Activated T-cell treated with anti-CD3 and anti-CD28 coated beads for 48 hours (primary cell): Measurements from ENCODE around the gene ZC3H7B.
"Not testable (repeated sequence)": the region's sequence is repeated elsewhere in the genome, so short reads cannot be mapped to it uniquely, and the experiment has no call there.

Experiments
- DNase-seq: peaks from one replicate; pipeline ENCODE4 v3.0.0-alpha.2; 2020; ENCODE audit warnings: low read depth

The ZC3H7B gene

DNA sequence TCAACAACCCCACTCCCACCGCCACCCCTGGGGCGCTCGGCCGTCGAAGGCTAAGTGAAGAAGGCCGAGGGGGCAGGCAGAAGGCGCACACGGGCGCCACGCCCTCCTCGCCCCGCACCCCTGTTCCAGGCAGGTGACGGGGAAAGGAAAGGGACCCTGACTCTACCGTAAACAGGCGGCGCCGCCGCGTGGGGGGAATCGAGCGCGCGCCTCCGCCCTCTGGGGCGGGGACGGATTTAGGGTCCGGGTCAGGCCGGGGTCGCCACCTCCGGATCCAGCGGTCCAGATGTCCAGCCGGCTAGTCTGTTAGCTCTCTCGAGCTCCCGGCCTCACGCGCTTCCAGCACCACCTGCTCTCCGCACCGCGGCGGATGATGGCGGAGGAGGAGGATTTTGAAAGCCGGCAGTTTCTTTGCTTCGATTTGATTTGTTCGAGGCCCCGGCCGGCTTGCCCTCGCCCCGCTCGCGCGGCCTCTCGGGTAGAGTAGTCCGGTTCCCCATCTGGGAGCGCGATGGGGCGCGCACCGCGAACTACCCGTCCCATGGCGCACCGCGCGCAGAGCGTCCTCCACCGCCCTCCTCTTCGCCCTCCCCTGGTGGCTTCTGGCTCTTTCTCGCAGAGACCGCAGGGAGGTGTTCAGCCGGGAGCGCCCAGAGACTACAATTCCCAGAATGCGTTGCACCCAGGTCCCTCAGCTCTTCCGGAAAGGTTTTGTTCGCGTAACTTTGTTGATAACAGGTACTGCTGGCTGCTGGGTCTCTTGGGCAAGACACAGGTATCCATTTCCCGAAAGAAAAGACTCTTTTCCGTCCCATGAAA lies 15.3 kb upstream of the ZC3H7B start, which contains the start of gene RANGAP1:
Gene RANGAP1 (minus strand): TSS at position 368 of the 819 bp plus-strand sequence. CDS start 5,143 bp downstream, outside the sequence.
- peak; percentile 98 for DNase-seq

- DNase-seq: peak; percentile 31
Observed at GRCh38 chr22:41286639-41287091, 14.7 kb upstream of the ZC3H7B start.

GRCh38 chr22:41288245-41288946 lies 12.9 kb upstream of the ZC3H7B start:
- no peak for DNase-seq

DNA sequence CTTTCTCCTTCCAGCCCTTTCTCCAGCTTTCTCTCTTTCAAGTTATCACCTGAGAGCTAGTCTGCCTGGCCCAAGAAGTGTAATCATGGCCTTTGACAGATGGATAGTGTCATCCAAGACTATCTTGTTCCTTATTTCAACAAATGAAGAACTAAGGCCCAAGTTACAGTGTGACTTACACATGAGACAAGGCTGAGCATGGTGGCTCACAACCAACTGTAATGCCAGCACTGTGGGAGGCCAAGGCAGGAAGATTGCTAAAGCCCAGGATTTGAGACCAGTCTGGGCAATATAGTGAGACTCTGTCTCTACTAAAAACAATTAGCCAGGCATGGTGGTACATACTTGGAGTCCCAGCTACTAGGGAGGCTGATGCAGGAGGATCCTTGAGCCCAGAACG lies 11.7 kb upstream of the ZC3H7B start:
- no peak for DNase-seq

GRCh38 chr22:41290262-41291221 lies 10.8 kb upstream of the ZC3H7B start:
- no peak for DNase-seq

DNA sequence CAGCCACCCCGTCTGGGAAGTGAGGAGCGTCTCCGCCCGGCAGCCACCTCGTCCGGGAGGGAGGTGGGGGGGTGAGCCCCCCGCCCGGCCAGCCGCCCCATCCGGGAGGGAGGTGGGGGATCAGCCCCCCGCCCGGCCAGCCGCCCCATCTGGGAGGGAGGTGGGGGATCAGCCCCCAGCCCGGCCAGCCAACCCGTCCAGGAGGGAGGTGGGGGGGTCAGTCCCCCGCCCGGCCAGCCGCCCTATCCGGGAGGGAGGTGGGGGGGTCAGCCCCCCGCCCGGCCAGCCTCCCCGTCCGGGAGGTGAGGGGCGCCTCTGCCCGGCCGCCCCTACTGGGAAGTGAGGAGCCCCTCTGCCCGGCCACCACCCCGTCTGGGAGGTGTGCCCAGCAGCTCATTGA lies 6.5 kb upstream of the ZC3H7B start:
- not testable (repeated sequence) for DNase-seq

GRCh38 chr22:41296826-41297667 lies 4.3 kb upstream of the ZC3H7B start:
- no peak for DNase-seq

DNA sequence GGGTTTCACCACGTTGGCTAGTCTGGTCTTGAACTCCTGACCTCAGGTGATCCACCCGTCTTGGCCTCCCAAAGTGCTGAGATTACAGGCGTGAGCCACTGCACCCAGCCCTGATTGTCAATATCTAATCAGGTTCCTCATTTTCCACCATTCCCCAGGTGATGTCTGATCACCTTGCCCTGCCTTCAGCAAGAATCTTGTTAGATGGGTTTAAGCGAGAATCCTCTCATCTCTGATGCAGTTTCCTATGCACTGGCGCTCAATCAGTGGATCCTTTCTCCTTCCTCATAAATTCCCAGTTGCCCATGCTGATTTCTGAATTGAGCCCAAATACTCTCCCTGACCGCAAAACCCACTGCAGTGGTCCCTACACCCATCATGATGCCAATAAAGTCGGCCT lies 664 bp upstream of the ZC3H7B start:
- DNase-seq: no peak

DNA sequence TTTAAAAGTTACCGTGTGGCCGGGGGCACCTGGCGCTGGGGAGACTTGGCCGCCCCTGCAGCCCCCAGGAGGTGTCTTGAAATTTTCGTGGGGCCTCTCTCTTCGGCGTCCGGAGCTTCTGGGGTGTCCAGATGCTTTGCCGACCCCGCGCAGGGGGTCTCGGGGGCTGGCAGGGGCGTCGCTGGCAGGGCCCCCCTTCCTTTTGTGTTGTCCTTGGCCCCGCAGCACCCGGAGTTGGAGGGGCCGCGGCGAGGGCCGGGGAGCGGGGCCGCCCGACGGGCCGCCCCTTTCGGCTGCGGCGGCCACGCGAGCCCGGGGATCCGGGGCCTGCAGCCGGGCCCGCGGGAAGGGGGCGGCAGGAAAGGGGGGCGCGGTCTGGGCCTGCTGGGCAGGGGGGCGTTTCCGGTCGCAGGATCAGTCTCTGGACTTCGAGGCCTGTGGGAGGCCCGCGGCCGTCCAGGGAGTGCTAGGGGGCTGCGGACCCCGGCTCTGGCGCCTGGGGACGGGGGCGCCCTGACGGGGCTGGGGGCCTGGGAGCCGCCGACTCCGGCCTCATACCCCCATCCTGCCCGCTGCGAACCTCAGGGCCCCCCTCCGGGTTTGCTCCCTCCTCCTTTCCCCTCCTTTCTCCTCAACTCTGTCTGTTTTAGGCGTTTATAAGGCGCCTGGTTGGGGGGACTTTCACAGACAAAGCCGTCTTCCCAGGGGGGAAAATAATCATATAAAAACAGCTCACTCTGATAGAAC lies 869 bp downstream of the ZC3H7B start:
- no peak for DNase-seq

- no peak for DNase-seq
Observed at GRCh38 chr22:41302811-41303210, 1.5 kb downstream of the ZC3H7B start.

GRCh38 chr22:41305646-41306045 lies 4.3 kb downstream of the ZC3H7B start:
- no peak for DNase-seq

GRCh38 chr22:41308054-41308453 lies 6.7 kb downstream of the ZC3H7B start:
- no peak for DNase-seq

- no peak for DNase-seq
Observed at GRCh38 chr22:41308544-41308947, 7.2 kb downstream of the ZC3H7B start.

- no peak for DNase-seq
Observed at GRCh38 chr22:41310336-41310735, 9.0 kb downstream of the ZC3H7B start.

DNA sequence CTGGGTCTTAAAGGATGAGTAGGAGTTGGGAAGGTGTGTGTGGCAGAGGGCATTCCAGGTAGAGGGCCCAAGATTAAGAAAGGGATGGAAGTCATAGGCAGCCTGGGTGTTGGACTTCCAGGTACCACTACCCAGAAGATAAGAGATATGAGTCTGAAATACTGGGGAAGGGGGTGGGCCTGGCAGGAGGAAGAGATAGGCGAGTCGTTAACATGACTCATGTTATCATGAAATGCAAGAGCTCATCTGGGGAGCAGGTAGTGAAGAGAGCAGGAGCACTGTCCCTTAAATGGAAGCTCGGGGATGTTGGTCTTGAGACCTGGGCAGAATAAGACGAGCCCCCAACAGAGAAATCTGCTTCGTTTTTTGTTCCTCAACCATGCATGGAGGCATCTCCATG lies 10.2 kb downstream of the ZC3H7B start:
- DNase-seq: no peak

DNA sequence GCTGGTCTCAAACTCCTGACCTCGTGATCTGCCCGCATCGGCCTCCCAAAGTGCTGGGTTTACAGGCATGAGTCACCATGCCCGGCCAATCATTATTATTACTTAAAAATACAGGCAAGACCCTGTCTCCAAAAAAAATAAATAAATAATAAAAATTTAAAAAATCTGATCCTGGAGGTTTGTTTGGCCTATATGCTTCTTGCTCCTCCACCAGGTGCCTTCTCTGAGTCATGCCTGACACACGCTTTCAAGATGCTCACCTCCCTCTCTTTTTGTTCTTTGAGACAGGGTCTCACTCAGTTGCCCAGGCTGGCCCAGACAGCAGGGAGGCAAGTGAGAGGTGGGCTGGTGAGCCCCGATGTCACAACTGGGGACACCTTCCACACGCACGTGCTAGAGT lies 13.5 kb downstream of the ZC3H7B start:
- no peak for DNase-seq

GRCh38 chr22:41315586-41315985 lies 14.3 kb downstream of the ZC3H7B start:
- no peak for DNase-seq

- no peak for DNase-seq
Observed at GRCh38 chr22:41320416-41321240, 19.3 kb downstream of the ZC3H7B start.

DNA sequence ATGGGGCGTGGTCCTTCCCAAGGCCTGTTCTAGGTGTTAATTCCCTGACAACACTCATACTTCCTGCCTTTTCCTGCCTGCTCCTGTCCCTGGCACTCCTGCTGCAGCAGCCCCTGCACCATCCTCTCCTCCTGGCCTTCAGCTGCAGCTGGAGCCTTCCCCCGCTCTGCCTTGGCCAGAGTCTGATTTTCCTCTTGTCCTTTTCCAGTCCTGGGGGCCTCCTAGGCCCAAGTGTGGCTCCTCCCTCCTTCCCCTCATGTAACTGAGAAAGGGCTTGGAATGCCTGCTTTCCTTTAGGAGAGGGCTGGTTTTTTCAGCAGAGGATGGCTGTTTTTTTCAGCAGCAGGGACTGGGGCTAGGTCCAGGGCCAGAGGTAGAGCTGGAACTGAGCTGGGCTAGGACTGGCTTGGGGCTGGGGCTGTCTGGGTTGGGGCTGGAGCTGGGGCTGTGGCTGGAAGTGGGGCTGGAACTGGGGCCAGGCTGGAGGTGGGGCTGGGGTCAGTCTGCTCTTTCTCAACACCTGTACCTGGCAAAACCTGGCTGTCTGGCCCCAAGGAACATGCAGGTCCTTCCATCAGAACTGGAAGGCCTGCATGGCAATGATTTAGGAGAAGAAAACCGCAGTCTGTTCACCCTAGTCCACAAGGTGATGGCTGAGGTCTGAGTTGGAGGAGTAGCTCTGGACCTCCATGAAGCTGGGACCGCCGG lies 23.6 kb downstream of the ZC3H7B start:
- no peak for DNase-seq
